Measurements from ENCODE around the gene COL9A3. TPM values are rescaled to one million over a fixed set of nuclear protein-coding genes. Genes with fewer than 3 reads are reported as not detected.

Gene COL9A3
- total RNA-seq, 1 experiment from 2014 or later = 136 TPM

DNA sequence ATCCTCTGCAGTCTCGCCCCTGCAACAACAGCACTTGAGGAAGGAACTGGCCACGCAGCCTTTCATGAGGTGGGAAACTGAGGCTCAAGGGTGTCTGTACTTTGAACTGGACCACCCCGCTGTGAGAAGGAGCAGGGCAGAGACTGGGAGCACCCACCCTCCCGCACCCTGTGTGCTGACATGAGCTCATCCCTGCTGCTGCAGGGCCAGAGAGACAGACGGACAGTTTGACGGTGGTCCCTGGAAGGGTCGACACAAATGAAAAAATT, 37.5 kb upstream of the COL9A3 start:
- DNase-seq (ENCODE audit: low spot score) = no peak
- H3K4me3 Mint-ChIP-seq = no peak overlapping the region
- POLR2A ChIA-PET = no interaction called here
- CTCF ChIA-PET = interaction anchor here (0.6 to 2.2 kb wide), 17 partner anchors 9 to 589 kb away, joined by 3 to 22 read pairs (median 4); partner anchors contain the start of gene NTSR1
- H3K27ac Mint-ChIP-seq = no peak overlapping the region
- no peaks in the 10 kb centered on the region for H3K9me3 Mint-ChIP-seq
- ATAC-seq = no peak
- H3K36me3 Mint-ChIP-seq = no peaks in the 10 kb centered on the region
- H3K4me1 Mint-ChIP-seq = peaks cover 11% of the 10 kb centered on the region
- TF ChIP-seq FOXK1 (CRISPR knock-in tag; IDR thresholded peaks at IDR 0.05) = no peak
- TF ChIP-seq, protein P1, sequence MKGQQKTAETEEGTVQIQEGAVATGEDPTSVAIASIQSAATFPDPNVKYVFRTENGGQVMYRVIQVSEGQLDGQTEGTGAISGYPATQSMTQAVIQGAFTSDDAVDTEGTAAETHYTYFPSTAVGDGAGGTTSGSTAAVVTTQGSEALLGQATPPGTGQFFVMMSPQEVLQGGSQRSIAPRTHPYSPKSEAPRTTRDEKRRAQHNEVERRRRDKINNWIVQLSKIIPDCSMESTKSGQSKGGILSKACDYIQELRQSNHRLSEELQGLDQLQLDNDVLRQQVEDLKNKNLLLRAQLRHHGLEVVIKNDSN (CRISPR knock-in tag; IDR thresholded peaks at IDR 0.05) = no peak
- TF ChIP-seq, protein P2, sequence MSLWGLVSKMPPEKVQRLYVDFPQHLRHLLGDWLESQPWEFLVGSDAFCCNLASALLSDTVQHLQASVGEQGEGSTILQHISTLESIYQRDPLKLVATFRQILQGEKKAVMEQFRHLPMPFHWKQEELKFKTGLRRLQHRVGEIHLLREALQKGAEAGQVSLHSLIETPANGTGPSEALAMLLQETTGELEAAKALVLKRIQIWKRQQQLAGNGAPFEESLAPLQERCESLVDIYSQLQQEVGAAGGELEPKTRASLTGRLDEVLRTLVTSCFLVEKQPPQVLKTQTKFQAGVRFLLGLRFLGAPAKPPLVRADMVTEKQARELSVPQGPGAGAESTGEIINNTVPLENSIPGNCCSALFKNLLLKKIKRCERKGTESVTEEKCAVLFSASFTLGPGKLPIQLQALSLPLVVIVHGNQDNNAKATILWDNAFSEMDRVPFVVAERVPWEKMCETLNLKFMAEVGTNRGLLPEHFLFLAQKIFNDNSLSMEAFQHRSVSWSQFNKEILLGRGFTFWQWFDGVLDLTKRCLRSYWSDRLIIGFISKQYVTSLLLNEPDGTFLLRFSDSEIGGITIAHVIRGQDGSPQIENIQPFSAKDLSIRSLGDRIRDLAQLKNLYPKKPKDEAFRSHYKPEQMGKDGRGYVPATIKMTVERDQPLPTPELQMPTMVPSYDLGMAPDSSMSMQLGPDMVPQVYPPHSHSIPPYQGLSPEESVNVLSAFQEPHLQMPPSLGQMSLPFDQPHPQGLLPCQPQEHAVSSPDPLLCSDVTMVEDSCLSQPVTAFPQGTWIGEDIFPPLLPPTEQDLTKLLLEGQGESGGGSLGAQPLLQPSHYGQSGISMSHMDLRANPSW (CRISPR knock-in tag; conservative IDR thresholded peaks at IDR 0.05; ENCODE audit: low read depth) = no peak
- TF ChIP-seq, protein P3, sequence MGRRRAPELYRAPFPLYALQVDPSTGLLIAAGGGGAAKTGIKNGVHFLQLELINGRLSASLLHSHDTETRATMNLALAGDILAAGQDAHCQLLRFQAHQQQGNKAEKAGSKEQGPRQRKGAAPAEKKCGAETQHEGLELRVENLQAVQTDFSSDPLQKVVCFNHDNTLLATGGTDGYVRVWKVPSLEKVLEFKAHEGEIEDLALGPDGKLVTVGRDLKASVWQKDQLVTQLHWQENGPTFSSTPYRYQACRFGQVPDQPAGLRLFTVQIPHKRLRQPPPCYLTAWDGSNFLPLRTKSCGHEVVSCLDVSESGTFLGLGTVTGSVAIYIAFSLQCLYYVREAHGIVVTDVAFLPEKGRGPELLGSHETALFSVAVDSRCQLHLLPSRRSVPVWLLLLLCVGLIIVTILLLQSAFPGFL (CRISPR knock-in tag; IDR thresholded peaks at IDR 0.05; ENCODE audit: borderline replicate concordance) = no peak
- no peaks in the 10 kb centered on the region for H3K27me3 Mint-ChIP-seq (ENCODE audit: low read depth)

DNA sequence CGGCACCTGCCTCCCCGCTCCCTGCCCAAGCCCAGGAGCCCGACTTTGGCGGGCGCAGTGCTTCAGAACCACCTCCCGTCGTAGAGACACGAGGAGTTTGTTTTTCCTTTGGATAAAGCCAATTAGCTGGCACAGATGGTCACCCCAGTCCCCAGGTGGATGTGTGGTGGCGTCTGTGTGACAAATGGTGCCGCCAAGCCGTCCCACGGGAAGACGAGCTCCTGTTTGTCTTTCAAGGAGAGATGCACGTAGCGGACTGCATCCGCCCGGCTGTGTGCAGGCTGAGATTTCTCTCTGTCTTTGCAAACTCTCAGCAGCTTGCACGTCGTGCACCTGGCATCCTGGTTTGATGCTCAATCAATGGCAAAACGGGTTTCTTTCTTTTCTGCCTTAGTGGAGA, 36.6 kb upstream of the COL9A3 start:
- DNase-seq (ENCODE audit: low spot score) (no peak), ATAC-seq (no peak)
- H3K27ac Mint-ChIP-seq = no peak overlapping the region
- no peak overlapping the region for H3K4me3 Mint-ChIP-seq
- CTCF ChIA-PET = interaction anchor here (1.0 to 2.2 kb wide), 3 partner anchors 11 to 72 kb away, joined by 3 to 22 read pairs (median 20); partner anchors contain the start of gene NTSR1
- no peaks in the 10 kb centered on the region for H3K27me3 Mint-ChIP-seq (ENCODE audit: low read depth)
- H3K36me3 Mint-ChIP-seq = no peaks in the 10 kb centered on the region
- peaks cover 11% of the 10 kb centered on the region for H3K4me1 Mint-ChIP-seq
- POLR2A ChIA-PET = interaction anchor here (0.7 kb wide), 1 partner anchor 83 kb away, joined by 3 read pairs; no protein-coding TSS in a partner anchor
- no peaks in the 10 kb centered on the region for H3K9me3 Mint-ChIP-seq
- TF ChIP-seq KAT7 (CRISPR knock-in tag; IDR thresholded peaks at IDR 0.05; ENCODE audit: borderline replicate concordance) (no peak), ZNF423 (CRISPR knock-in tag; IDR thresholded peaks at IDR 0.05) (no peak), FOXJ3 (CRISPR knock-in tag; IDR thresholded peaks at IDR 0.05; ENCODE audit: borderline replicate concordance) (no peak), ZNF317 (CRISPR knock-in tag; IDR thresholded peaks at IDR 0.05; ENCODE audit: borderline replicate concordance, low read depth) (no peak)
- TF ChIP-seq, protein P4, sequence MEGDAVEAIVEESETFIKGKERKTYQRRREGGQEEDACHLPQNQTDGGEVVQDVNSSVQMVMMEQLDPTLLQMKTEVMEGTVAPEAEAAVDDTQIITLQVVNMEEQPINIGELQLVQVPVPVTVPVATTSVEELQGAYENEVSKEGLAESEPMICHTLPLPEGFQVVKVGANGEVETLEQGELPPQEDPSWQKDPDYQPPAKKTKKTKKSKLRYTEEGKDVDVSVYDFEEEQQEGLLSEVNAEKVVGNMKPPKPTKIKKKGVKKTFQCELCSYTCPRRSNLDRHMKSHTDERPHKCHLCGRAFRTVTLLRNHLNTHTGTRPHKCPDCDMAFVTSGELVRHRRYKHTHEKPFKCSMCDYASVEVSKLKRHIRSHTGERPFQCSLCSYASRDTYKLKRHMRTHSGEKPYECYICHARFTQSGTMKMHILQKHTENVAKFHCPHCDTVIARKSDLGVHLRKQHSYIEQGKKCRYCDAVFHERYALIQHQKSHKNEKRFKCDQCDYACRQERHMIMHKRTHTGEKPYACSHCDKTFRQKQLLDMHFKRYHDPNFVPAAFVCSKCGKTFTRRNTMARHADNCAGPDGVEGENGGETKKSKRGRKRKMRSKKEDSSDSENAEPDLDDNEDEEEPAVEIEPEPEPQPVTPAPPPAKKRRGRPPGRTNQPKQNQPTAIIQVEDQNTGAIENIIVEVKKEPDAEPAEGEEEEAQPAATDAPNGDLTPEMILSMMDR (IDR thresholded peaks at IDR 0.05) = no peak
- TF ChIP-seq, protein P2 (CRISPR knock-in tag; conservative IDR thresholded peaks at IDR 0.05; ENCODE audit: low read depth) = no peak

DNA sequence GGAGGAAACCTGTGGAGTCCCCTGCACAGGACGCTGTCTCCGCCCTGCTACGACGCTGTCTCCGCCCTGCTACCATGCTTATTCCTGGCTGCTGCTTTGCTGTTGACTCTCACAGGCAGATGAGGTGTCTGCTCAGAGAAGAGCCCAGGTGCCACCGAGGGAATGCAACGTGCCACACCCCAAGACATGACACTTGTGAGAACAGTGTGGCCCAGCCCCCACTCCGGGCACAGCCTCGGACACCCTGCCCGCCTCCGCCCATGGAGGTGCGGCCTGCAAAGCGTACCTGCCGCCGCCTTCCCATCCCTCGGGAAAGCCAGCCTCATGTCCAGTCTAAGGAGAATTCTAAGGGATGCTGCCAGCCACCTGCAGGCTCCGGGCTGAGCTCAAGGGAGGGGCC, 36.2 kb upstream of the COL9A3 start:
- H3K27ac Mint-ChIP-seq = no peak overlapping the region
- CTCF ChIA-PET = interaction anchor here (1.0 to 2.2 kb wide), 2 partner anchors 13 to 72 kb away, joined by 3 to 20 read pairs; partner anchors contain the start of gene NTSR1

More for the DNA sequence above, 36.2 kb upstream of the COL9A3 start:
- Mint-ChIP-seq H3K27me3 (ENCODE audit: low read depth) (no peaks in the 10 kb centered on the region), H3K4me3 (no peak overlapping the region), H3K36me3 (no peaks in the 10 kb centered on the region), H3K4me1 (peaks cover 11% of the 10 kb centered on the region), H3K9me3 (no peaks in the 10 kb centered on the region)
- POLR2A ChIA-PET = no interaction called here
- DNase-seq (ENCODE audit: low spot score) (no peak), ATAC-seq (no peak)
- TF ChIP-seq, protein P3 (CRISPR knock-in tag; IDR thresholded peaks at IDR 0.05; ENCODE audit: borderline replicate concordance) = no peak

Measured in WTC11 (cell line).